GF-D8 (cell line): ENCODE results near the gene DPM2.

ENCODE experiments used
- DNase-seq: peaks from one replicate; lab custom pipeline; 2025; lab: John Stamatoyannopoulos, UW

Gene DPM2

GRCh38 chr9:127898433-127899127 lies 39.1 kb downstream of the DPM2 start:
- no peak for DNase-seq

DNA sequence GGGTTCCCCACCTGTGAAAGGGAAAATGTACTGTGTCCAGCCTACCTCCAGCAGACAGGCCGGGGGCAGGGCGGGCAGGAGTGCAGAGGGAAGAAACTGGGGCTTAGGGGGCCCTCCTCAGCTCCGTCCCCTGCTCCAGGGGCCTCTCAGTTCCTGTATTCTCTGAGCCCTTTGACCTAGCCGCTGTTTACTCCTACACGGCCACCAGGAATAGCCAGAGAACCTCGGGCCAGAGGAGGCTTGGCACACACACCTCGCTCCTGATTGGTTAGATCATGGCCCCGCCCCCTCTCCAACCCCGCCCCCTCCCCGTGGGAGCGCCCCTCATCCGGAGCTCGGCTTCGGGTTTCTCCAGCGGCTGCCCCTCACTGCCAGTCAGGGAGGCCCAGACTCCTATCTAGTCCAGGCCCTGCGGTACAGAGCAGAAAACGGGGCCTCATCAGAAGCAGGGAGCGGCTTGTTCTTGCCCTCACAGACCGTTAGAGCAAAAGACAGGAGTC lies 40.4 kb downstream of the DPM2 start:
- DNase-seq: no peak

GRCh38 chr9:127896395-127897192 lies 41.1 kb downstream of the DPM2 start:
- no peak for DNase-seq

GRCh38 chr9:127895811-127896210 lies 41.8 kb downstream of the DPM2 start:
- no peak for DNase-seq

- no peak for DNase-seq
These were observed 44.3 kb downstream of the DPM2 start for GRCh38 chr9:127893392-127893791.

- no peak for DNase-seq
These were observed 44.8 kb downstream of the DPM2 start for GRCh38 chr9:127892831-127893230.

DNA sequence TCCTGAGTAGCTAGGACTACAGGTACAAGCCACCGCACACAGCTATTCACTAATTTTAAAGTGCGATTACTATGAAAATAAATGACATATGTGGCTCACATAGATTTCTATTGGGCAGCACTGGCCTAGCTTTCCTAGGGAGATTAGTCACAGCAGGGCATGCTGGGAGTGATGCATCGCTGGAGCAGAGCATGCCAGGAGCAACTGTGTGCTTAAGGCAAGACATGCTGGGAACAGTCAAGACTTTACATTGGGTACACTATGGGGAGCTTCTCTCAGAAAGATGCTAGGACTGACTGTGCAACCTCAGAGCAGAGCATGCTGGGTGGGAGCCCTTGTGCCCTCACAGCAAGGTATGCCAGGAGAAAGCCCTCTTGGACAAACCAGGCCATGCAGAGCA lies 47.6 kb downstream of the DPM2 start:
- no peak for DNase-seq

GRCh38 chr9:127887792-127888191 lies 49.9 kb downstream of the DPM2 start:
- no peak for DNase-seq

GRCh38 chr9:127886401-127886972 lies 51.2 kb downstream of the DPM2 start:
- DNase-seq: no peak

DNA sequence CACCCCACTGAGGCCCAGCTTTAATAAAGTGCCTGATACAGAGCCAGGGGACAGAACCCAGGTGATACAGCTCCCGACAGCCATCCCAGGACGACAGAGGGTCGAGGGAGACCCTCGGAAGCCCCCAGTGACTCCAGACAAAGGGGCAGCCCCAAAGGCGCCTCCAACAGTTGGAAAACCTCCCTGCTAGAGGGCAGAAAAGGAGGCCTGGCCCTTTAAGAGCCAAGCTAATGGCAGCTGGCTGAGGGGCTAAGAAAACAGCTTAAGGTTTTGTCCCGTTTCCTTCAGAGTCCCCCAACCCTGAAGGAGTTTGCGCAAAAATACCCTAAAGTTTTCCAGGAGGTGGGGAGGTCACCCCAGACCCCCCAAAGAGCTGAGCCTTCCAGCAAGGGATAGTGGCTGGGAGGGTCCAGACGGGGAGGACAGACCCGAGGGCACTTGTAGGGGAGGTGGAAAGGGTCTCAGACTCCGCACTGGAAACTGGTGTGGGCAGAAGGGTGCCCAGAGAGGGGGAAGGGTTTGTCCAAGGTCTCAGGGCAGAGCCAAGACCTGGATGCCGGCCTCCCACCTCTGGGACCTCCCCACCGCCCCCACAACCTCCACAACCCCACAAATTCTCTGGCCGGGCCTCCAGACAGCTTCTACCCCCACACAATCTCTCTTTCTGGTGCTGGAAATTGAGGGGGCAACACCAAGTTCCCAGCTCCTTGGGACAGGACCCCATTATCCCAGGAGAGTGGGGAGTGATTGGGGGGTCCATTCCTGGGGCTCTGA lies 52.0 kb downstream of the DPM2 start:
- DNase-seq: no peak
